Chondrocyte (in vitro differentiated cells): Measurements from ENCODE around the gene LEFTY2. TPM values are rescaled to one million over a fixed set of nuclear protein-coding genes. Genes with fewer than 3 reads are reported as not detected.

Experiments used
- DNase-seq: peaks from one replicate; pipeline ENCODE4 v3.0.0; 2021; ENCODE audit warnings: mixed read lengths, low spot score
- H3K27ac Mint-ChIP-seq: one replicate; pipeline ENCODE4 v1.8.0; 2021; ENCODE audit warnings: mild to moderate bottlenecking, moderate library complexity, mixed read lengths; ENCODE audit not compliant: unreplicated experiment
- H3K27me3 Mint-ChIP-seq: 2 replicates; pipeline ENCODE4 v1.8.0; 2021; ENCODE audit warnings: low read depth, mixed read lengths
- H3K36me3 Mint-ChIP-seq: 2 replicates; pipeline ENCODE4 v1.8.0; 2021; ENCODE audit warnings: low read depth, mixed read lengths
- H3K4me1 Mint-ChIP-seq: 2 replicates; pipeline ENCODE4 v1.8.0; 2021; ENCODE audit warnings: low read depth, mild to moderate bottlenecking, mixed read lengths
- H3K4me3 Mint-ChIP-seq: one replicate; pipeline ENCODE4 v1.8.0; 2021; ENCODE audit warnings: mild to moderate bottlenecking, moderate library complexity, mixed read lengths; ENCODE audit not compliant: unreplicated experiment
- H3K9me3 Mint-ChIP-seq: 2 replicates; pipeline ENCODE4 v1.8.0; 2021; ENCODE audit warnings: low read depth, mixed read lengths
- total RNA-seq: library from RNA; stranded (reverse); gene quantifications from 3 replicates; pipeline ENCODE4 v1.2.1, GENCODE V29; 2021
- TF ChIP-seq, protein P1 (sequence below): fragments of 200-600 bp; sonication (generic); IDR thresholded peaks from 2 replicates; pipeline ENCODE4 v1.5.0; 2021; ENCODE audit warnings: antibody characterized with exemption, mild to moderate bottlenecking, moderate library complexity

Gene LEFTY2
- total RNA-seq, 1 donor from 2014 or later, result 39.6 TPM

DNA sequence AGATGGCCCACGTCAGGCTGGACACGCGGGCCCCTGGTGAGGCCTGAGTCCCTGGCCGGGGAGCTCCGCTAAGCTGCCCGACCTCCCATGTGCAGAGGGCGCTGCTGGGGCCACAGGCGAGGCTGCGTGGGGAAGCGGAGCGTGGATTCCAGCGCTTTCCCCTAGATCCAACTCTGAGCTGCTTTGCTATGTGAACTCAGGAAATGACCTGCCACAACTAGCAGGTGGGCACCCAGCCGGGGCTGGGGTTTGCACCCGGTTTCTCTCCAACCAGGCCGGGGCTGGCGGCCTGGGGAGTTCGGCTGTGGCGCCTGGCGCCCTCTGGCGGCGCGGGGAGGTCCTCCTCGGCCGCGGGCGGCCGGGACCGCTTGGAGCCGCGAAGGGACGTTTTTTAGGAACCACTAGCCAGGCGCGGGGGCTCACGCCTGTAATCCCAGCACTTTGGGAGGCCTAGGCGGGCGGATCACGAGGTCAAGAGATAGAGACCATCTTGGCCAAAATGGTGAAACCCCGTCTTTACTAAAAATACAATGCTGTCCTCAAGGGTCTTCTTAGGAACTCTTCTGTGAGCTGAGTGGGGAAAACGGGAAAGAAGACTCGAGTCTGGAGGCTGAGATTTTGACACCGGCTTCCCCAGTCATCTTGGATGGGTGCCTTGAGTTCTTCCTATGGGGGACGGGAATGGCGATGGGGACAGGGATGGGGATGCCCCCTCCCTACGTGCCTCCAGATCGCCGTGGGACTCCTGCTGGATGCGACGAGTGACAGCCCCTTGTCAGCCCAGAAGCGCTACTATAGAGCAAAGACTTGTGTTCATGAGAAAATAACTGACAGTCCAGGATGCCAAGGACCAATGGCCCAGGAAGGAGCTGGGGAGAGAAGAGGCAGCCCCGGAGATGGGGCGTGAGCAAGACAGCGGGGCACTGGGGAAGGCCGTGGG is 29.6 kb downstream of the LEFTY2 start:
- Mint-ChIP-seq H3K27me3 (no peaks in the 10 kb centered on the region), H3K27ac (no peak overlapping the region), H3K9me3 (no peaks in the 10 kb centered on the region), H3K4me3 (no peak overlapping the region), H3K4me1 (peaks cover 3% of the 10 kb centered on the region), H3K36me3 (peaks cover 4% of the 10 kb centered on the region)
- peak; percentile 72 for DNase-seq
- TF ChIP-seq, protein P1, sequence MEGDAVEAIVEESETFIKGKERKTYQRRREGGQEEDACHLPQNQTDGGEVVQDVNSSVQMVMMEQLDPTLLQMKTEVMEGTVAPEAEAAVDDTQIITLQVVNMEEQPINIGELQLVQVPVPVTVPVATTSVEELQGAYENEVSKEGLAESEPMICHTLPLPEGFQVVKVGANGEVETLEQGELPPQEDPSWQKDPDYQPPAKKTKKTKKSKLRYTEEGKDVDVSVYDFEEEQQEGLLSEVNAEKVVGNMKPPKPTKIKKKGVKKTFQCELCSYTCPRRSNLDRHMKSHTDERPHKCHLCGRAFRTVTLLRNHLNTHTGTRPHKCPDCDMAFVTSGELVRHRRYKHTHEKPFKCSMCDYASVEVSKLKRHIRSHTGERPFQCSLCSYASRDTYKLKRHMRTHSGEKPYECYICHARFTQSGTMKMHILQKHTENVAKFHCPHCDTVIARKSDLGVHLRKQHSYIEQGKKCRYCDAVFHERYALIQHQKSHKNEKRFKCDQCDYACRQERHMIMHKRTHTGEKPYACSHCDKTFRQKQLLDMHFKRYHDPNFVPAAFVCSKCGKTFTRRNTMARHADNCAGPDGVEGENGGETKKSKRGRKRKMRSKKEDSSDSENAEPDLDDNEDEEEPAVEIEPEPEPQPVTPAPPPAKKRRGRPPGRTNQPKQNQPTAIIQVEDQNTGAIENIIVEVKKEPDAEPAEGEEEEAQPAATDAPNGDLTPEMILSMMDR, result peak; percentile 93

DNA sequence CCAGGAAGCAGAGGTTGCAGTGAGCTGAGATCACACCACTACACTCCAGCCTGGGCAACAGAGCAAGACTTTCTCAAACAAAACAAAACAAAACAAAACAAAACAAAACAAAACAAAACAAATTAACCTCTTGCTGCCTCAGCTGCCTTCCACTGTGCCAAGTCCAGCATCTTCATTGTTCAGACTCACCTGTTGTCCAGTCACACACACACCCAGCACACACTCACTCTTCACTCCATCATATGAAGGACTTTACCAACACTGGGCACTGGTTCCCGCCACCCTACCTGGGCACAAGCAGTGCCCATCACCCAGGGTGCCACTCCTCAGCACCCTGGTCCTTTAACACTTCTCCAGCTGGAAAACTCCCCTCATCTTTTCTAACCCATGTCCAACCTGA is 31.5 kb downstream of the LEFTY2 start:
- no peak overlapping the region for H3K4me3 Mint-ChIP-seq
- H3K36me3 Mint-ChIP-seq, result peaks cover 2% of the 10 kb centered on the region
- TF ChIP-seq, protein P1, result no peak
- peaks cover 3% of the 10 kb centered on the region for H3K4me1 Mint-ChIP-seq
- no peaks in the 10 kb centered on the region for H3K9me3 Mint-ChIP-seq
- no peak for DNase-seq
- no peak overlapping the region for H3K27ac Mint-ChIP-seq
- no peaks in the 10 kb centered on the region for H3K27me3 Mint-ChIP-seq

DNA sequence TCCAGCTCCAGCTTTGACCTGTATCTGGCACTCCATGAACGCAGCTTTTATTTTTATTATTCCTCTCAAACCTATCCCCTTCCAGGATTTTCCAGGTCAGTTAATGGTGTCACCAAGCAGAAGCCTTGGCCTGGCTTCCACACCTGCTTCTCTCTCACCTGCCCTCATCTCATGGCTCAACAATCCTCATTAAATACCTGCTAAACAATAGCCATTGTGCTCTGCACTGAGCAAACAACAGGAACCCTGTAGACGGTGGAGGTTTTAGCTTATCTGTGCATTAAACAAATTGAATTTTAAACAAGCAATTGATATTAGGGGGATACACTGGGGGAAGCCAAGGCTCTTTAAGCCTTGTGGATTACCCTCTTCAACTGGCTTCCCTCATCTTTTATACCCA is 32.2 kb downstream of the LEFTY2 start:
- Mint-ChIP-seq H3K9me3 (no peaks in the 10 kb centered on the region), H3K4me3 (no peak overlapping the region), H3K4me1 (peaks cover 3% of the 10 kb centered on the region), H3K27ac (no peak overlapping the region), H3K27me3 (no peaks in the 10 kb centered on the region), H3K36me3 (peaks cover 2% of the 10 kb centered on the region)
- TF ChIP-seq, protein P1, result no peak
- no peak for DNase-seq

DNA sequence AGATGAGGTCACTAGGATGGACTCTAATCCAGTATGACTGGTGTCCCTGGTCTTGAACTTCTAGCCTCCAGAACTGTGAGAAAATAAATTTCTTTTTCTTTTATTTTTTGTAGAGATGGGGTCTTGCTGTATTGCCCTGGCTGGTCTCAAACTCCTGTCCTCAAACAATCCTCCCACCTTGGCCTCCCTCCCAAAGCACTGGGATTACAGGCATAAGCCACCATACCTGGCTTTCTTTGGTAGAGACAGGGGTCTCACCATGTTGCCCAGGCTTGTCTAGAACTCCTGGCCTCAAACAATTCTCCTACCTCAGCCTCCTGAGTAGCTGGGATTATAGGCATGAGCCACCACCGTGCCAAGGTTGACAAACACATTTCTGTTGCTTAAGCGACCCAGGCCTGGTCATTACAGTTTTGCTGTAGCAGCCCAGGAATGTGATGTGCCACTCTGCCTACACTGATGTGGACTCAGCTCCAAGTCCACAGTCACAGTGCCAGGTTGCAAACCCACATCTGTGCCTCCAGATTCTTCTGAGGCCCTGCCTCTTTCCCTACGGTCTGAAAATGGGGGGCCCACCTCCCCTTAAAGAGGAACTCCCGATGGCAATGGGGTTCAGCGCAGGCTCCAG is 32.9 kb downstream of the LEFTY2 start:
- peaks cover 3% of the 10 kb centered on the region for H3K4me1 Mint-ChIP-seq
- DNase-seq, result no peak
- H3K27ac Mint-ChIP-seq, result no peak overlapping the region
- H3K36me3 Mint-ChIP-seq, result peaks cover 2% of the 10 kb centered on the region
- no peak overlapping the region for H3K4me3 Mint-ChIP-seq
- no peaks in the 10 kb centered on the region for H3K9me3 Mint-ChIP-seq
- no peaks in the 10 kb centered on the region for H3K27me3 Mint-ChIP-seq
- TF ChIP-seq, protein P1, result no peak

DNA sequence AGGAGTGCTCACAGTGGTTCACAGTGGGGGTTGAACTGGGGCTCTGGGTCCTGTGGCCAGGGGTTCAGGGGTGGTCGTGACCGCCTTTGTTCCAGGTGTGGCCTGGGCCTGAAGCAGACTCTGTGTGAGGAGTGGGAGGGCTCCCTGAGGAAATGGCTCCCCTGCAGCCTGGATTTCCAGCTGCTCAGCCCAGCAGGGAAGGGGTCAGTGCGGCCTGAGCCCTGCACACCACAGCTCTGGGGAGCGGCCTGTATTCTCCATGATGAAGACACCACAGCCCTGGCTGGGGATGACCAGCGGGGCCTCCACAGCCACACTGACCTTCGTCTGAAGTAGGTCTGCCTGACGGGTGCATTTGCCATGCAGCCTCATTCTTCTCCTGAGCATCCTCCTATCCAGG is 33.7 kb downstream of the LEFTY2 start:
- Mint-ChIP-seq H3K4me1 (peaks cover 3% of the 10 kb centered on the region), H3K27ac (no peak overlapping the region), H3K4me3 (no peak overlapping the region), H3K27me3 (no peaks in the 10 kb centered on the region), H3K9me3 (no peaks in the 10 kb centered on the region), H3K36me3 (no peaks in the 10 kb centered on the region)
- TF ChIP-seq, protein P1, result no peak
- no peak for DNase-seq
